NCI-H187 (cell line): ENCODE measurements around the gene ARMC8.

Experiments
- DNase-seq, 2 experiments: peaks; one replicate each; lab custom pipeline; 2025; lab: John Stamatoyannopoulos, UW

ARMC8 gene

GRCh38 chr3:138308783-138309182 lies 121.7 kb downstream of the ARMC8 start:
- DNase-seq: no peak

DNA sequence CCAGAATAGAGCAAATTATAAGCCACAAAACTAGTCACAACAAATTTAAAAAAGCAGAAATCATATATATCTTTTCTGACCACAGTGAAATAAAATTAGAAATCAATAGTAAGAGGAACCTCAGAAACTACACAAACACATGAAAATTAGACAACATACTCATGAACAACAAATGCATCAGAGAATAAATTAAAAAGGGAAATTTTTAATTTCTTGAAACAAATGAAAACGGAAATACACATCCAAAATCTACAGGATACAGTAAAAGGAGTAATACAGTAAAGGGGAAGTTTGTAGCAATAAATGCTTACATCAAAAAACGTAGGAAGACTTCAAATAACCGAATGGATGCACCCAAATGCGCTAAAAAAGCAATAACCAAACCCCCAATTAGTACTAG lies 123.4 kb downstream of the ARMC8 start:
- no peak for DNase-seq

DNA sequence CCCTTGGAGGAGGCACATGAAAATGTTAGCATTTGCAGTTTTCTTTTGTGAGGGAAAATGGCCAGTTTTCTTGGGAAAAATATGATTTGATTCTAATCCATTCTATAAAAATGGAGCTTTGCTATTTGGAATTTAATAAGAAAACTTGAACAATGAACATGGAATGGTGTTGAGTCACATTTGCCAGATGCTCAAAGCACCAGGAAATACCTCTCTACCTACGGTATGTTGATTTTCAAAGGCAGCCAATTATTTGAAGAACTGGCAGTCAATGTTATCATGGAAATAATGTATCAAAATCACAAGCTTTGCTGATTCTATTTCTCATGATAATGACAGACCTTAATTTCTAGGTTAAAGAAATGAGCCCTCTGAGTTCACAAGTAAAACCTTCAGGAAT lies 127.7 kb downstream of the ARMC8 start:
- DNase-seq: no peak

DNA sequence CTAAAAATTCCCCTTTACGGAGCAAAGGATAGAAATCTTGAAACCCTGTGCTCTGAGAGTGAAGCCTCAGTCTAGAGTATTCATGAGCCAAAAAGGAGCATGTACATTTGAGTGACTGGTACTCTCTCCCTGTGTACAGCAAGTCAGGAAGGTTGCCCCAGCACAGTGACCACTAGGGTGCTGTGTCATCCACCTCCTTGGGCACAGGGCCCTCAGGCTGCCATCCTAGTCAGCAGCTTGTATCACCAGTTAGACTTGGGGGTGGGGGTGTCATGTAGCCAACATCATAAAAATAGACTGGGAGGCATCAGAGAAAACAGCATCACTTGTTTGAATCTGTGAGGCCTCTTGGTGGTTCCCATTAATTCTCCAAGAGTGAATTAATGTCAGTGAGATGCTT lies 130.6 kb downstream of the ARMC8 start:
- DNase-seq: no peak

DNA sequence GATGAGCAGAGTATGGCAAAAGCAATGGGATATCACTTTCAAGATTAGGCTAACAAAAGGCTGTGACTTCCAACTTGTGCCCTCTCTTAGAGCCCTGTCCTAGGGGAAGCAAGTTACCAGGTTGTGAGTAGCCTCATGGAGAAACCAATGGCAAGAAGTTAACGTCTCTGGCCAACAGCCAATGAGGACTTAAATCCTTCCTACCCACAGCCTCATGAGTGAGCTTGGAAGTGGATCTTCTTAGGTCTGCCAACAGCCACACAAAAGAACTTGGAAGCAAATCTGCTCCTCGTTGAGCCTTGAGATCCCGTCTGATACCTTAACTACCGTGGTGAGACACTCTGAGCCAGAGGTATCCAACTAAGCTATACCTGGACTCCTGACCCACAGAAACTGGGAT lies 136.9 kb downstream of the ARMC8 start:
- DNase-seq: no peak

DNA sequence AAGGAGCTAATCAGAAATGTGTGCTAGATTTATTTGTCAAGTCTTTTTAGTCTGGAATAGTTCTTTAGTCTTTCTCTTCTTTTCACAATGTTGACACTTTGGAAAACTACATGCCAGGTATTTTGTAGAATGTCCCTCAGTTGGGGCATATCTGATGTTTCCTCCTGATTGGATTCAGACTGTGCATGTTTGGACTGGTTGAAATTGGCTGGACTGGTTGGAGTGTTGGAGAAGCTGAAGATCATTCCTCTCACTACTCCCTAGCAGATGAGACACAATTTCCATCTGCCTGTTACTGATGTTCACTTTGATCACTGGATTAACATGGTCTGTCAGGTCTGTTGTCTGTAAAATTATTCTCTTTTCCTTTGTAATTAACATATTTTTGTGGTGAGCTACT lies 138.9 kb downstream of the ARMC8 start:
- DNase-seq: no peak

- no peak for DNase-seq
Observed at GRCh38 chr3:138326866-138327595, 139.9 kb downstream of the ARMC8 start.

DNA sequence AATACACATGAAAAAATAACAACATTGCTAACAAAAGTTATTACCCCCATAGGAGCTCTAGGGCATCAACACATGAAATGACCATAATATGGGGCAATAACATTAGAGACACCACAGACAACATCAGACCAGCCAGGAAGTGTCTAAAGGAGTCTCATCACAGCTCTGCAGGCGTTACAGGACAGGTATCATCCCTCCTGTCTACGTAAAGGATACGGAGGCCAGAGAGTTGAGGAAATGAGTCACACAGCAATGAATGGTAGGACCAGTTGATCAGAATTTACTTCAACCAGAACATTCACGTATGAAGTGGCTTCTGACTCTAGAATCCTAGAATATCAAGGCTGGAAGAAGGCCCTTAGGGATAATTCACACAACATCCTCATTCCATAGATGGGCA lies 140.7 kb downstream of the ARMC8 start:
- no peak for DNase-seq

- DNase-seq: no peak
Observed at GRCh38 chr3:138328341-138328740, 141.2 kb downstream of the ARMC8 start.

DNA sequence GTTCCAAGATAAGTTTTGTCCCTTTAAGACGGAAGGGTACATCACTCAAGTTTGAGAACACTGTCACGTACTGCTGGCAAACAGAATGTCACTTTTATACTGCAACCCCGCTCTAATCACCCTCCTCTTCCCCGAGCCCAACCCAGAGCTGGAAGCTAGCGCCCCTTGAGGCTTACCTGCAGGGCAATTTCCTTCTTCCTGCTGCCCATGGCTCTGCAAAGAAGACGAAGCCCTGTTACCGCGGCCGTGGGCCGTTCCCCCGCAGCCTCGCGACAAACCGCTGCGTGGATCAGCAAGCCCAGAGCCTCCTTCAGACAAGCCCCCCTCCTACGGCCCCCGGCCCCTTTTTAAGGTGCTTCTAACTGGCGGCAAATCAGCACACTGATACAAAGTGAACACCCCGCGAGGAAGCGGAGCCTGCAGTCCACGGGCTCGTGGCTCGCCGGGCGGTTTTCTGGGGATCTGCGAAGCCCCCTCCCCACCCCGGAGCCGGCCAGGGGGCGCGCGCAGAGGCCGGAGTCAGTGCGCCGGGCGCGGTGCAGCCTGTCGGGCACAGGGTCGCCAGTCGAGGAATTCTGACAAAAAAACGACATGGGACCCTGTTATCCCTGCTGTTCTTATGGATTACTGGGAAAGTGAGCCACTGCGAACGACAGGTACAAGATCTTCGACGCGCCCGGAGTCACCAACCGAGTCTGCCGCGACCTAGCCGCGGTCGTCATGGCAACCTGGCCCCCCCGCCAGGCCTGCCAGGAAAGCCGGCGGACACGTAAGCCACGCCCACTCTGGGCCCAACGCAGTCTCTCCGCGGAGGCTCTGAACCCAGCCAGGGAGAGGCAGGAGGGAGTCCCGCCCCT lies 142.3 kb downstream of the ARMC8 start, which contains the start of gene NME9:
TSS of gene NME9 (minus strand) at position 725 of the 857 bp plus-strand sequence. CDS start at position 209, 516 bp downstream.
- DNase-seq: peak; percentile 84 to 91

GRCh38 chr3:138329984-138330293 lies 142.8 kb downstream of the ARMC8 start:
- no peak for DNase-seq

GRCh38 chr3:138331143-138331894 lies 144.2 kb downstream of the ARMC8 start:
- DNase-seq: no peak

GRCh38 chr3:138332472-138333073 lies 145.5 kb downstream of the ARMC8 start:
- no peak for DNase-seq

DNA sequence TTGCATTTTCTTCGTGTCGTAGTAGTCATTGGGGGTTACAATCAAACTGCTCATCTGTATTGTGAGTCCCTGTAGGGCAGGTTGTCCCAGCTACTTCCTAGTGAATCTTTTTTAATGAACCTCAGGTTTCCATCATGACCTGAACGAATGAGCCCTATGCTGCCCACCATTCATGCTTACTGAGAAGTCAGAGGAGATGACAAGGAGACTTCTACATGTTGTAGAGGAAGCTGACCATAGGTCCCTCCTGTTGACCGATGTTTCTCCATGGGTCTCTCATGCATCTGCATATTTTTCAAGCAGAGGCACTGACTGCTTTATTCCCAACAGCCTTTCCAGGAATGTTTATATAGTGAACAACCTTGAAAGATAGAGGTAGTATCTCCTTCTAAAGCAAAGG lies 147.5 kb downstream of the ARMC8 start:
- no peak for DNase-seq

DNA sequence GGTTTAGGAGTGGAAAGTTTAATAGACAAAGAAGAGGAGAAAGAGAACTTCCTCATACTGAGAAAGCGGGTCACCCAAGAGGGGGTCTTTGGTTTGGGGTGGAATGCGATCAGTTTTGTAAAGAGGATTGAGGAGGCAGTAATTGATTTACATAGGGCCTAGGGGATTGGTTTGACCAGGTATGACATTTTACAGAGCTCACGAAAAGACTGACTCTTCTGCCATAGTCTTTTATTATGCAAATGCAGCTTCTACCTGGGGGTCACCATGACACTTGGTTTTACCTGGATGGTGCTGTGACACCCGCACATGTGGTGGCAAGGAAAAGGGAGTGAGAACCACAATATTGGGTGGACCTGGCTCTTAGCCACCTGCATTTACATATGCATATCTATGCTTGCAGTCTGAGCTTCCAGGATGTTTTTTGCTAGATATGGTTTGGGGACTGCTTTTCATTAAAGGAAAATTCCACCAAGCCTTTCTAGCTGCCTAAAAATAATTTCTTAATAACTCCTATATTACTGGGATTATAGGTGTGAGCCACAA lies 149.4 kb downstream of the ARMC8 start:
- DNase-seq: no peak

GRCh38 chr3:138338244-138338643 lies 151.1 kb downstream of the ARMC8 start:
- no peak for DNase-seq

DNA sequence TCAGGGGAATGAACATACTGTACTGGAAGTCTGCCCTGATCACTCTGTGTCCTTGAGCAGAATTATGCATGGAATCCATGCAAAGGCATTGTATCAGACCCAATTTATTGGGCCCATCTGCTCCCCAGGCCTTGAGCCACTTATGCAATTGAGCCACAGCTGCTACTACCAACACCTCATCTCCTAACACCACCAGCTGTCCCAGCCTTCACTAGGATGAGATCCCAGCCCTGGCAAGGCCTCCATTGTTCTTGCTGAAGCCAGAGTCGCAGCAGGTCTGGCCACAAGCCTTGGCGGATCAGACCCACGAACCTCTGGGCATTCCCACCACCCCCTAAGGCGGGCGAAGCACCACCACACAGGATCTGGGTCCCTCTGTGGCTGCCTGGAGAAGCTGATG lies 151.7 kb downstream of the ARMC8 start:
- DNase-seq: no peak

DNA sequence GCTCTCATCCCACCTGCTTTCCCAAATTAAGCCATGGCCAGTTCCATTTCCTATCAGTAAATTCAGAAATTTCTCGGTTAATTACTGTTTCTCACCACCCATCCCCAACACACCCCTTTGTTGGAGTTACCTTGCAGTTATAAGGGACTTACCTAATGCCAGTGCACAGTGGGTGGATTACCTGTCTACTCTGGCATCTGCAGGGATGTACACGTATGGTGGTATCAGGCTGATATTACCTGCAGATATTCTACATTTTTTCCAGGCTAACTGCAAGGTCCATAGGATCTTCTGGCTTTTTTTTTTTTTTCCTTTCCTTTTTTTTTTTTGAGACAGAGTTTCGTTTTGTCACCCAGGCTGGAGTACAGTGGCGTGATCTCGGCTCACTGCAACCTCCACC lies 153.4 kb downstream of the ARMC8 start:
- no peak for DNase-seq

- no peak for DNase-seq
Observed at GRCh38 chr3:138344754-138345153, 157.7 kb downstream of the ARMC8 start.
